ENCODE measurements around the gene ADGRG6.

- no peak for TF ChIP-seq CTCF (IDR thresholded peaks at IDR 0.05)
- no peak for TF ChIP-seq POLR2A (IDR thresholded peaks at IDR 0.05)
Measured at GRCh38 chr6:142276256-142276655, 25.6 kb upstream of the ADGRG6 start.

All from esophagus squamous epithelium (tissue), 4 donors.